Activated CD8-positive, alpha-beta memory T cell treated with anti-CD3 and anti-CD28 coated beads, Interleukin-2, amount 50 U/mL, for 24 hours (primary cell): ENCODE measurements around the gene RAB3GAP2.
"Not testable (repeated sequence)": the region's sequence is repeated elsewhere in the genome, so short reads cannot be mapped to it uniquely, and the experiment has no call there.

ENCODE experiments used
- DNase-seq: peaks from one replicate; pipeline ENCODE4 v3.0.0-alpha.2; 2020; ENCODE audit errors: extremely low read depth

The RAB3GAP2 gene

DNA sequence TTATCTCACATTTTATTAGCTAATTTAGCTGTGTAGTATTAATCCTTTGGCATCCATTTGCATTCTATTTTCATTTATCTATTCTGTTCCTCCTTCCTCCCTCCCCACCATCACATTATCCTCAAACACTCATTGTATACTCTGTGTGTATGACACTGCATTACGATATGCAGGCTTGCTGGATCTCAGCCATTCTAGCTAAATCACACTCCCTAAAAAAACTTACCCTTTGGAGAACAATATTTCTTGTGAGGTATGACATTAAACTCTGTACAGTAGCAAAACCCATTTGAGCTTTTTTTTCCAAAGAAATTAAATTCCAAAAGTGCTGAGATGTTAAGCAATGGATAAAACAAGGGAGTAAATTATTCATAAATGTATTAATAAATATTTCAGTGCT lies 11.4 kb upstream of the RAB3GAP2 start:
- DNase-seq: no peak

DNA sequence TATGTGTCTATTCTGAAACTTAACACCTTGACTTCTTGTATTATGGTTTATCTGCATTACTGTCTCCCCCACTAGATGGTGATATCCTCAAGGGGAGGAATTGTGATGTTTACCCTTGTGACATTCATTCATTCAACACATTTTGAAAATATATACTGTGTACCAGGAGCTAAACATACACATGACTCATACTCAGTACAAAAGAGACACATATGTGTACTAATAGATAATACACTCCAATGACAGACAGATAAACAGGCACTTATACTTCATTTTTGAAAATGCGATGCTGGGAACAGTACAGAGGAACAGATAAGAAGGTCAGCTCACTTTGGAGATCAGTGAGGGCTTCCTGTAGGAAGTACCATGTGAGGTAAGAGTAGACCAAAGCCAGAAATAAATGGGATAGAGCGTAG lies 8.9 kb upstream of the RAB3GAP2 start:
- DNase-seq: no peak

DNA sequence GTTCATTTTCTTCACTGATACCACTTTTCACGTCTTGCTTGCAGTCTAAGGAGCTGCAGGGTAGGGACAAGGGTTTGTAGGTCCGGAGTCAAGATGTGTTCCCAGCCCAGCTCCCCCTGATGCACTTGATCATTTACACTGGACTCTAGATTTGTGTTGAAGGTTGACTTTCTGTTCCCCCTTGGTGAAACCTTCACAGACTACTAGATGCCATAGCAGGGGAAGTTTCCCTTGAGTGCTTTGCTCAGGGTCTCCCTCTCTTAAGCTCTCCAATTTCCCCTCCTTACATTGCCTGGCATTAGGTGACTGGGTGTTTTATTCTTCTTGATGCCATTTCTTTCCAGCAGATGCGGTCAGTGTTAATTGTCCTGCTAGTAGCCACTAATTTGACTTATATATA lies 8.0 kb upstream of the RAB3GAP2 start:
- no peak for DNase-seq

DNA sequence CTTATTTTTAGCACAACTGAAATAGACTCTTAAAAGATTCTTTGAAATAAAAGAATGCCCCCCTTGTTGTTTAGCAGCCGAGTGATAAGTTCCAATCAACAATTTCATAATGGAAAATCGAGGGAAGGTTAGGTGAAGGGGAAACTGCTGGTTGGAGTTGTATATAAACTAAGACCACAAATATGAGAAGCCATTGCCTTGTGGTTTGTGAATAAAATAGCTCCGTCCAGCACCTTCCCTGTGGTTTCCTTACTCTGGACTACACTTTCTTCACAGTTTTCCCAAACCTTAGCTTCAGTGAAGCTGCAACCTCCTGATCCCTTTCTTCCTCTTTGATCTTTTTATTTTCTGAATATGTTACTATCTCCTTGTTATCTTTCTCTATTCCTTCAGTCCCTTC lies 6.7 kb upstream of the RAB3GAP2 start:
- DNase-seq: no peak

DNA sequence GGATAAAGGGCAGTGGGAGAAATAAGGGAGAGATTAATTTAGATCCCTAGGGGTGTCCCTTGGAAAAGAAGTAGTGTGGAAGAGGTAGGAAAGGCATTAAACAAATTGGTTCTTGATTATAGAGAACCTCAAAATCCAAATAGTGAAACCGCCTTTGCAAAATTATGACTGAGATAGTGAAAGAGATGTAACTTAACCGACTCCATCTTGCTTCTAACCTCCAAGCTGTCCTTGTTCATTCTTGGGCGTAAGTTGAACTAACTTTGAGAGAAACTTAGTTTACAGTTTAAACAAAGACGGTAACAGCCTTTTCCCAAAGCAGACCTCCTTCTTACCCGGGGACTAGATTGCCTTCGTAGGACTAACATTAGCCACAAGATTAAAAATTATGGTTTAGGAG lies 3.2 kb upstream of the RAB3GAP2 start:
- no peak for DNase-seq

DNA sequence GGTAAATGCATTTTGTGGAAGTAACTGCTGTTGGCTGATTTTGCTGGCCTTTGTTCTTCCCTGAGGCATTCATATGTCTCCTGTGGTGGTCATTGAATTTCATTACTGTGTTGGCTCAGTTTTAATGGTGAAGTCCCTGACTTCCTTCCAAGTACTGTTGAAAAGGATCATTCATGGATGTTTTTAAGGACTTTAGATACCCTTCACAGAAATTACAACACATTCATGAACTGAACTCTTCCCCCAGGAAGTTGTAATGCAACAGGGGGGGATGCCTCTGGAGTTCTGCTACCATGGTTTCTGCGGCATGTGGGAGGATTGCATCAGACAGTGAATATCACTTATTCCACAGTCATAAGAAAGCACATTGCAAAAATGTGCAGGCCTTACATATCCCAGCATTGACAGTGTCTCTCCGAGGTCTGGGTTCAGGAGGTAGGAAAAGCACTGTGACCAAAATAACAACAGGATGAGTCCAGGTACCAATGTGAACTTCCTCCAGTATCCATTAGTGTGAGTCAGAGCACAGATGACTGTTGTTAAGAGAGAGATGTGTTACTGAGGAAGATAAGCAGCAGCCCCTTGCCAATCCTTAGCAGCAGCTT lies 2.1 kb upstream of the RAB3GAP2 start:
- DNase-seq: no peak

DNA sequence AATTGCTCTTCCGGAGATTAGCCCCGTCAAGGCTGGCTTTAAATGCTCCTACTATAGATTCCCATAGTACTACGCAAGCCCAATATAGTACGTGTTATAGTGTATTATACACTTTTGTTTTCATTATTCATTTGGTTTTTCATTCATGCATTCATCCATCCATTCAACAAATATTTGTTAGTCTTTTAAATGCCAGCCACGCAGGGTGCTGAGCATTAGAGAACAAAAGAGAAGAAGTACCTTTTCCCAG lies 513 bp upstream of the RAB3GAP2 start:
- no peak for DNase-seq

DNA sequence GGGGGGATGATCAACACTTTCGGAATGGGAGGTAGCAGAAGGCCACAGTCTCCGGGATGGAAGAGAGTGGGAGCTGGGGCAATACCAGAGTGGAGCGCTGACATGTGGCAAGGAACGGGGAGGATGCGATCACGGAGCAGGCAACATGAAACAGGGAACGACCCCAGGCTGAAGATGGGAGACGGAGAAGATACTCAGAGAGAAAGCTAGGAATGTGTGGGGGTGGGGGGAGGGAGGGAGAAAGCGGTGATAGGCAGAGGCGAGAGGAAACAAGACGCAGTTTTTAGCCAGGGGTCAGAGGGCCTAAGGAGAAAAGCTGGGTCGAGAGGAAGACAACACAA lies 577 bp downstream of the RAB3GAP2 start:
- no peak for DNase-seq

DNA sequence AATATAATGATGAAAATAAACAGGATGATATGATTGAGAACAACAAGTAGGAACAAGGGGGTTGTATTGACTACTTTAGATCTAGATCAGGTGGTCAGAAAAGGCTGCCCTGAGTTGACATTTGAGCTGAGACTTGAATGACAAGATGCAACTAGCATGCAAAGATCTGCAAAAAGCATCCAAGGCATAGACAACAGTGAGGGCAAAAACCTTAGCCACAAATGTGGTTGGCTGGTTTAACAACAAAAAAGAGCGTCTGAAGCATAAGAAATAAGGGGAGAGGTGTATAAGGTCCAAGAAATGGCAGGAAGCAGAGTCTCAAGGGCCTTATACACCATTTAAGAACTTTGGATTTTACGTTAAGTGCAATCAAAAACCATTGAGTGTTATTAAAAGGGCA lies 3.2 kb downstream of the RAB3GAP2 start:
- no peak for DNase-seq

DNA sequence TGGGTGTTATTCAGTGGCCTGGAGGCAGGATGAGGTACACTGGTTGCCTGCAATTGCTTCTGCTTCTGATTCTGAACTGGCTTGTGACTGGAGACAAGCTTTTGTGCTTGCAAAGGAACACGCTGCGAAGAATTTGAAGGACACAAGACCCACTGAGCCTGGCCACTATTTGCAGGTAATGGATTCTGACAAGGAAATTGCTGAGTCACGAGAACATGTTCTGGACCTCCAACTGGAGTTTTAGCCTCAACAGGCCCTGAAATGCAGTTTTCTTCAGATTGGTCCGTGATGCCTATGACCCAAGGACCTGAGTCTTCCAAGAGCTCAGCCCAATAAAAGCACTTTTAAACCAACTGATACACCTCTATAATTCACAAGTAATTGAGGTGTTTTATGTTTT lies 4.6 kb downstream of the RAB3GAP2 start:
- no peak for DNase-seq

DNA sequence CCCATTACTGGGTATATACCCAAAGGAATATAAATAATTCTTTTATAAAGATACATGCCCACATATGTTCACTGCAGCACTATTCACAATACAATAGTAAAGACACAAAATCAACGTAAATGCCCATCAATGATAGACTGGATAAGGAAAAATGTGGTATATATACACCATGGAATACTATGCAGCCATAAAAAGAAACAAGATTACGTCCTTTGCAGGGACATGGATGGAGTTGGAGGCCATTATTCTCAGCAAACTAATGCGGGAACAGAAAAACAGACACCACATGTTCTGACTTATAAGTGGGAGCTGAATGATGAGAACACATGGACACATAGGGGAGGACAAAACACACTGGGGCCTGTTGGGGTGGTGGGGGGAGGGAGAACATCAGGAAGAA lies 12.0 kb downstream of the RAB3GAP2 start:
- DNase-seq: not testable (repeated sequence)

DNA sequence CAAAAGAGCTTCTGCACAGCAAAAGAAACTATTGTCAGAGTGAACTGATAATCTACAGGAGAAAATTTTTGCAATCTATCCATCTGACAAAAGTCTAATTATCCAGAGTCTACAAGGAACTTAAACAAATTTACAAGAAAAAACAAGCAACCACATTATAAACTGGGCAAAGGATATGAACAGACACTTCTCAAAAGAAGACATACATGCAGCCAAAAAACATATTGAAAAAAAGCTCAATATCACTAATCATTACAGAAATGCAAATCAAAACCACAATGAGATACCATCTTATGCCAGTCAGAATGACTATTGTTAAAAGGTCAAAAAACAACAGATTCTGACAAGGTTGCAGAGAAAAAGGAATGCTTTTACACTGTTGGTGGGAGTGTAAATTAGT lies 12.5 kb downstream of the RAB3GAP2 start:
- not testable (repeated sequence) for DNase-seq

DNA sequence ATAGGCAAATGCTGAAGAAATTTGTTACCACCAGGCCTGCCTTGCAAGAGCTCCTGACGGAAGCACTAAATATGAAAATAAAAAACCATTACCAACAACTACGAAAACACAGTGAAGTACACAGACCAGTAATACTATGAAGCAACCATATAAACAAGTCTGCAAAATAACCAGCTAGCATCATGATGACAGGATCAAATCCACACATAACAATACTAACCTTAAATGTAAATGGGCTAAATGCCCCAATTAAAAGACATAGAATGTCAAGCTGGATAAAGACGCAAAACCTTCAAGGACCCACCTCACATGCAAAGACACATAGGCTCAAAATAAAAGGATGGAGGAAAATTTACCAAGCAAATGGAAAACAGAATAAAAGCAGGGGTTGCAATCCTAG lies 16.1 kb downstream of the RAB3GAP2 start:
- DNase-seq: not testable (repeated sequence)

DNA sequence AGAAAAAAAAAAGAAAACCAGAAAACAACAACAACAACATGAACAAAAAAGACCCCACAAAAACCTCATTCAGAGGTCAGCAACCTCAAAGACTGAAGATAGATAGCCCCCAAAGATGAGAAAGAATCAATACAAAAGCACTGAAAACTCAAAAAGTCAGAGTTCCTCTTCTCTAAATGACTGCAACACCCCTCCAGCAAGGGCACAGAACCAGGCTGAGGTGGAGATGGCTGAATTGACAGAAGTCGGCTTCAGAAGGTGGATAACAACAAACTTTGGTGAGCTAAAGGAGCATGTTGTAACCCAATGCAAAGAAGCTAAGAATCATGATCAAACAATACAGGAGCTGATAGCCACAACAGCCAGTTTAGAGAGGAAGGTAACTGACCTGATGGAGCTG lies 17.0 kb downstream of the RAB3GAP2 start:
- no peak for DNase-seq

DNA sequence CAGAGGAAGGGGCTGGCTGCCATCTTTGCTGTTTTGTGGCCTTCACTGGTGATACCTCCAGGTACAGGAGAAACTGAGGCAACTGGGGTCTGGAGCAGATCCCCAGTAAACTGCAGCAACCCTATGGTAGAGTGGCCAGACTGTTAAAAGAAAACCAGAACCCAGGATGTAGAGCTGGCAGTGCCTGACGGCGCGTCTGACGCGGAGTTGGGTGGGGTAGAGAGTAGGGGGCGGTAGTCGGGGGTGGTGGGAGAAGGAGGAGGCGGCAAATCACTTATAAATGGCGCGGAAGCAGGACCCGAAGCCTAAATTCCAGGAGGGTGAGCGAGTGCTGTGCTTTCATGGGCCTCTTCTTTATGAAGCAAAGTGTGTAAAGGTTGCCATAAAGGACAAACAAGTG lies 19.0 kb downstream of the RAB3GAP2 start:
- not testable (repeated sequence) for DNase-seq

DNA sequence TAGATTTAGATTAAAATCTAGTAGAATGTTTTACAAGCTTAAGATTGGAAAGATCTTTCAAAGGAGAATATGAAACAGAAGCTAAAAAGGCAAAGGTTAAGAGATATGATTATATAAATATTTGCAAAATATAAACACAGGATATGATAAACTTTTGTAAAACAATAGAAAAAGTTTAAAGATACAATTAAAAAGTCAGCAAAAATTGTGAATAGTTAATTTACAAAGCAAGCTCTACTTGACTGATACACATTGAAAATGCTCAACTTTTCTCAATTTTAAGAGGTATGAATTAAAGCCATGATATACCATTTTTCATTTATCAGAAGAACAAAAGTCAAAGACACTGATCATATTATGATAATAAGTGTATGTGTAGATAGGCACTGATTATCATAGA lies 21.0 kb downstream of the RAB3GAP2 start:
- DNase-seq: no peak

DNA sequence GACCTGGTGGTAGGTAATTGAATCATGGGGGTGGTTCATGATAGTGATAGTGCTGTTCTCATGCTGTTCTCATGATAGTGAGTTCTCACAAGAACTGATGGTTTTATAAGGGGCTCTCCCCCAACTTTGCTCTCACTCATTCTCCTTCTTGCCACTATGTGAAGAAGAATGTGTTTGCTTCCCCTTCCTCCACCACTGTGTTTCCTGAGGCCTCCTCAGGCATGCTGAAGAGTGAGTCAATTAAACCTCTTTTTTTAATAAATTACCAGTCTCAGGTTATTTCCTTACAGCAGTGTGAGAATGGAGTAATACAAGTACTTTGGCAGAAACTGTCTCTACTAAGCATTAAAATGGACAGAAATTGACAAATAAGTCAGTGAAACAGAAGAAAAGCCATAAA lies 21.6 kb downstream of the RAB3GAP2 start:
- no peak for DNase-seq

DNA sequence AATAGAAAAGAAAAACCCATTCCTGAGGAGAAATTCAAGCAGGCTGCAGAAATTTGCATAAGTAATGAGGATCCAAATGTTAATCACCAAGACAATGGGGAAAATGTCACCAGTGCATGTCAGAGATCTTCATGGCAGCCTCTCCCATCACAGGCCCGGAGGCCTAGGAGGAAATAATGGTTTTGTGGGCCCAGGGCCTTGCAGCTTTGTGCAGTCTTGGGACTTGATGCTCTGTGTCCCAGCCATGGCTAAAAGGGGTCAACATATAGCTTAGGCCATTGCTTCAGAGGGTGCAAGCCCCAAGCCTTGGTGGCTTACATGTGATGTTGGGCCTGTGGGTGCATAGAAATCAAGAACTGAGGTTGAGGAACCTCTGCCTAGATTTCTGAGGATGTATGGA lies 22.7 kb downstream of the RAB3GAP2 start:
- DNase-seq: no peak

DNA sequence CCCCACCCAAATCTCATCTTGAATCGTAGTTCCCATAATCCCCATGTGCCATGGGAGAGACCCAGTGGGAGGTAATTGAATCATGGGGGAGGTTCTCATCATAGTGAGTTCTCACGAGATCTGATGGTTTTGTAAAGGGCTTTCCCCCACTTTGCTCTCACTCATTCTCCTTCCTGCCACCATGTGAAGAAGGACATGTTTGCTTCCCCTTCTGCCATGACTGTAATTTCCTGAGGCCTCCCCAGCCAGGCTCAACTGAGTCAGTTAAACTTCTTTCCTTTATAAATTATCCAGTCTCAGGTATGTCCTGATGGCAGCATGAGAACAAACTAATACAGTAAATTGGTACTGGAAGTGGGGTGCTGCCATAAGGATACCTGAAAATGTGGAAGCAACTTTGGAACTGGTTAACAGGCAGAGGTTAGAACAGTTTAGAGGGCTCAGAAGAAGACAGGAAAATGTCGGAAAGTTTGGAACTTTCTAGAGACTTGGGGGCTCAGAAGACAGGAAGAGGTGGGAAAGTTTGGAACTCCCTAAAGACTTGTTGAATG lies 23.5 kb downstream of the RAB3GAP2 start:
- not testable (repeated sequence) for DNase-seq

DNA sequence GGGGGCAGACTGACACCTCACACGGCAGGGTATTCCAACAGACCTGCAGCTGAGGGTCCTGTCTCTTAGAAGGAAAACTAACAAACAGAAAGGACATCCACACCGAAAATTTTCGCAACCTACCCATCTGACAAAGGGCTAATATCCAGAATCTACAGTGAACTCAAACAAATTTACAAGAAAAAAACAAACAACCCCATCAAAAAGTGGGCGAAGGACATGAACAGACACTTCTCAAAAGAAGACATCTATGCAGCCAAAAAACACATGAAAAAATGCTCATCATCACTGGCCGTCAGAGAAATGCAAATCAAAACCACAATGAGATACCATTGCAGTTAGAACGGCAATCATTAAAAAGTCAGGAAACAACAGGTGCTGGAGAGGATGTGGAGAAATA lies 26.4 kb downstream of the RAB3GAP2 start:
- not testable (repeated sequence) for DNase-seq

DNA sequence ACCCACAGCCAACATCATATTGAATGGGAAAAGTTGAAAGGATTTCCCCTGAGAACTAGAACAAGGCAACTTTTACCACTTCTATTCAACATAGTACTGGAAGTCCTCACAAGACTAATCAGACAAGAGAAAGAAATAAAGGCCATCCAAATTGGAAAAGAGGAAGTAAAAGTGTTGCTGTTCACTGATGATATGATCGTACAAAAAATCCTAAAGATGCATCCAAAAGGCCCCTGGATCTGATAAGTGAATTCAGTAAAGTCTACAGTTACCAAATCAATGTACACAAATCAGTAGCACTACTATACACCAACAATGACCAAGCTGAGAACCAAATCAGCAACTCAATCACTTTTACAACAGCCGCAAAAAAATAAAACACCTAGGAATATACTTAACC lies 28.3 kb downstream of the RAB3GAP2 start:
- no peak for DNase-seq

DNA sequence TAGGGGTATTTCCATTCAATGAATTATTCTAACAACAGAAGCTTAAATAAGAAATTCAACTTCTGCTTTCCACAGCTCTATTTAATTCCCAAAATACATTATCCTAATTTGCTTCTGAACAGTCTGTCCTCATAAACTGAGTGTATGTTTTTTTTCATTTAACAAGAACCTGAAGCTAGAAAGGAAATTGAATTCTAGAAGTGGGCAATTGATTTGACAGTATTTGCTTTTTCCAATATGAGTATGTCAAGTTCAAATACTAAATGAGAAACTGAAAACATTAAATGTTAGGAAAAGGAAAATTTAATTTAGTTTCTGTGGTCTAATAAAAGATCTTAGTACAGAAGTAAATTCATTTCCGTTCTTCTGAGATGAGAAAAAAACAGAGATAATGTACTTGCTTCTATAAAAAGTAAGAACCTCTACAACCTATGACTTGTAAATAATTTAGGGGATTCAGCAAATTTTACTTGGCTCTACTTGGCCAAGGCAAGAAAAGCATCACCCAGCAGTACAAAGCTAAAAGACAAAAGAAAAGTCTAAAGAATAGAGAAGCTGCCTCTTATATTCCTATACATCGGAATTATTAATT lies 31.1 kb downstream of the RAB3GAP2 start:
- no peak for DNase-seq

DNA sequence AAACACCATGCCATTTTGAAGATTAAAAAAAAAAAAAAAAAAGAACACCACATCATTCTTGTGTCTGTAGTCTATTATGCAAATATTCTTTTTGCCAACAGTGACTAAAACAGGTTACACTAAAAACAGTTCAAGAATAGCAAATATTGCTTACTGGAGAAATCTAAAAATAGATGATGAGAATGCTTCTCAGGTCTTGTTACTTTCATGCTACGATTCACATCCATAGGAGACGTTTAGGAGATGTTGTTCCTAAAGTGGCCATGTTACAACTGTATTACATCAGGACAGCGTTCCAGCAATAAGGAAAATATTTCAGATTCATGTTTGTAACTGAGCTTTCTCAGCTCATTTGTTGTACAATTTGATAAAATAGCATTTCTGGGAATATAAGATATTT lies 32.3 kb downstream of the RAB3GAP2 start:
- DNase-seq: no peak

DNA sequence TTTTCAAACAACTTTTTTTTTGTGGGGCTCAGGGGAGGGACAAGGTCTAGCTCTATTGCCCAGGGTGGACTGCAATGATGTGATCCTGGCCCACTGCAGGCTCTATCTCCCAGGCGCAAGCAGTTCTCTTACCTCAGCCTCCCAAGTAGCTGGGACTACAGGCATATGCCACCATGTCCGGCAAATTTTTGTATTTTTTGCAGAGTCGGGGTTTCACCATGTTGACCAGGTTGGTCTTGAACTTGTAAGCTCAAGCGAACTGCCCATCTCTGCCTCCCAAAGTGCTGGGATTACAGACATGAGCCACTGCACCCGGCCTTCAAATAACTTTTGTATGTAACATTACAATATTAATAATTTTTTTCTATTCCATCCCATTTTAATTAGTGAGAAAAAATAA lies 33.0 kb downstream of the RAB3GAP2 start:
- DNase-seq: no peak
